CD4-positive, alpha-beta T cell treated with Interferon alpha-2 for 1 hour (primary cell): ENCODE measurements around the gene NOP56.

ENCODE experiments used
- DNase-seq, 2 donors: peaks; one replicate each; pipeline ENCODE4 v3.0.0-alpha.2; 2020 to 2022

NOP56 gene

GRCh38 chr20:2703716-2704475 is 51.5 kb downstream of the NOP56 start:
- DNase-seq, result no peak

GRCh38 chr20:2705931-2706645 is 53.7 kb downstream of the NOP56 start:
- DNase-seq, result no peak

- peak in 1 of 2 donors; percentile 10 for DNase-seq
Observed at GRCh38 chr20:2706688-2707352, 54.4 kb downstream of the NOP56 start.

- no peak for DNase-seq
Observed at GRCh38 chr20:2707353-2708072, 55.1 kb downstream of the NOP56 start.
